GM21423 (cell line): ENCODE measurements around the gene EVI5.
A peak's percentile ranks its signal among the peaks of the same experiment; 100 is the strongest.
"Not testable (repeated sequence)": the region's sequence is repeated elsewhere in the genome, so short reads cannot be mapped to it uniquely, and the experiment has no call there.

Experiments used
- ATAC-seq: cut with Tn5 transposase; IDR thresholded peaks from one replicate; pipeline ENCODE4 v1.9.1; 2021; ENCODE audit warnings: mild to moderate bottlenecking, moderate library complexity; ENCODE audit not compliant: unreplicated experiment

The EVI5 gene

DNA sequence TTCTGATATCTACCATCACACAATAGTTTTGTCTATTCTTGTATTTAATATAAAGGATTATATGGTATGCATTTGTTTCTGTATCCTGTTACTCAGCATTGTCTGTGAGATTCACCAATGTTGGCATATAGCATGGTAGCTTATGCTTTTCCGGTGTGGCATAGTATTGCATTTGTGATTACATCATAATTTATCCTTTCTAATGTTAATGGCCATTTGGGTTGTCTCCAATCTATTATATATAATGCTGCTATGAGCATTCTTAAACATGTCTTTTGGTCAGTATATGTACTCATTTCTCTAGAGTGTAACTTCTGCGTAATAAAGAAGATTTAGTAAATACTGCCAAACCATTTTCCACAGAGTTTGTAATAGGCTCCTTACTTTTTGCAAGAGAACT lies 257.2 kb downstream of the EVI5 start:
- ATAC-seq = no peak

- ATAC-seq = not testable (repeated sequence)
These were observed 259.8 kb downstream of the EVI5 start for GRCh38 chr1:92524944-92525590.

DNA sequence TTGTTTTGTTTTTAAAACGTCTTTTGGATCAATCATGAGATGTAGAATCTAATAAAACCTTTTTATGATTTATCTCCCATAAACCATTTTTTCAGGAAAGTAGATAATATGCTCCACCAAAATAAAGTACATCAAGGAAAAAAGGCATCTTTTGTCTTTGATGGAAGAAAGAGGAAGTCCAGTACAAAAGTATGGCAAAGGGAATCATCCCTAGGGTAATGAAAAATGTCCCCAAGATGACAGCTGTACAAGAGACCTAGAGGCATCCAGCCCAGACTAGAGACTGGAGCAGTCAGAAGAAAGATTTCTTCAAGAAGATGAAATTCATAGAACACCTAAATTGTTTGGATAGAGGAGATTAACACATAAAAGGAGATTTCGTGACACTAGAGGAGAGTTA lies 265.9 kb downstream of the EVI5 start:
- no peak for ATAC-seq

DNA sequence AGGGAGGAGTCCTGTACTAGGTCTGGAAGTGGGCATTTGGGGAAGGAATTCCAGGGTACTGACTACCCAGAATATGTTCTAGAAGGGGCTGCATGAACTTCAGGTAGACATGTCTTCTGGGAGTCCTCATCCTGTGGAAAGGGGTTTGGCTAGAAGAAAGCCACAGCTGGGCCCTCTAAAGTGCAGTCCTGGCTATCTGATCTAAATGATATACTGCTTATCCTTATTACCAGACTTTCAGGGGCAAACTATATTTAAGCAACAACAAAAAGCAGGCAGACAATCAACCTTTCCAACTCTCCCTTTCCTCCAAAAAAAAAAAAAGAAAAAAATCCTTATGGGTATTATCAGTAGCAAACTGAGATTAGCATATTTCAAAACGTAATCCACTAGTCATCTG lies 268.3 kb downstream of the EVI5 start:
- no peak for ATAC-seq

DNA sequence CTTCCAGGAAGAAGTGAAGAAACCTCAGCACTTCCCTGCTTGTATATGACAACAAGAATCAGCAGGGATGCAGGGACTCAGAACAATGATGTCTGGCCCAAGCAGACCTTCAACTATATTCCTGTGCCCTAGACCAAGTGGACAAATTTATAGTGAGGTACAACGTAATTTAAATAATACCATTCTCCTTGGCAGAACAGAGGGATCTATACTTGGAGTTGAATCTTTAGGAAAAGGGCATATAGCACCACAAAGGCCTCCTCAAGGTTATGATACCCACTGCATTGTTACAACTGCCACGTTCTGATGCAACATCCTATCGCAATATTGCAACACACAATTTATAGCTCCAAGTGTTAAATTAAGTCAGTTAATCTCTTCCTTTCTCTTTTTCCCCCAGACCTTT lies 269.1 kb downstream of the EVI5 start:
- ATAC-seq = no peak

DNA sequence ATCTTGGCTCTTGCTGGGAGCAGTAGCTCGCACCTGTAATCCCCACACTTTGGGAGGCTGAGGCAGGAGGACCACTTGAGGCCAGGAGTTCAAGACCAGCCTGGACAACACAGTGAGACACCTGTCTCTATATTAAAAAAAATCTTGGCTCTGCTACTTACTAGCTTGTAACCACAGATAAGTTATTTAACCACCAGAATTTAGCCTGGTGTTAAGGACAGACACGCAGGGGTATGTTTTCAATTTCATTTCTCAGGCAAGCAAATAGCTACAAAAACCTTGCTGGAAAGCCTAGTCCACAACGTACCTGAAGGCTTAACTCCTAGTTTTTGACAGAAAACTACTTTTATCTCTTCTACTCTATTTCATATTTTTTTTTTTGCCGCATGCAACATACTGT lies 273.4 kb downstream of the EVI5 start:
- peak; percentile 88 for ATAC-seq

DNA sequence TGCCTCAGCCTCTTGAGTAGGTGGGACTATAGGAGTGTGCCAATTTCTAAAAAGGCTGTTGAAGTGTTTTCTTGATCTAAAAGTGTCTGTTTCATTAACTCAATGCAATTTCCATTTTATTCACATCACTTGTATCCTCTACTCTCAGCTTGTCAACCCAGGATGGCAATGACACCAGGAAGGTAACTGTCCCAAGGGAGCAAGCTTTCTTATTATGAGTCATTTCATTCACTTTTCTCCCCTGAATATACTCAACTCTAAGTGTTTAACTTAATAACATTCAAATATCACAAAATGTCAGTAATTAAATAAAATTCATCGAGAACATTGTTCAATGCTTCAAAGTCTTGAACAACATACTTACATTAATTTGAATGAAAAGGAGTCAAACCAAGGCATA lies 275.3 kb downstream of the EVI5 start:
- peak; percentile 39 for ATAC-seq

DNA sequence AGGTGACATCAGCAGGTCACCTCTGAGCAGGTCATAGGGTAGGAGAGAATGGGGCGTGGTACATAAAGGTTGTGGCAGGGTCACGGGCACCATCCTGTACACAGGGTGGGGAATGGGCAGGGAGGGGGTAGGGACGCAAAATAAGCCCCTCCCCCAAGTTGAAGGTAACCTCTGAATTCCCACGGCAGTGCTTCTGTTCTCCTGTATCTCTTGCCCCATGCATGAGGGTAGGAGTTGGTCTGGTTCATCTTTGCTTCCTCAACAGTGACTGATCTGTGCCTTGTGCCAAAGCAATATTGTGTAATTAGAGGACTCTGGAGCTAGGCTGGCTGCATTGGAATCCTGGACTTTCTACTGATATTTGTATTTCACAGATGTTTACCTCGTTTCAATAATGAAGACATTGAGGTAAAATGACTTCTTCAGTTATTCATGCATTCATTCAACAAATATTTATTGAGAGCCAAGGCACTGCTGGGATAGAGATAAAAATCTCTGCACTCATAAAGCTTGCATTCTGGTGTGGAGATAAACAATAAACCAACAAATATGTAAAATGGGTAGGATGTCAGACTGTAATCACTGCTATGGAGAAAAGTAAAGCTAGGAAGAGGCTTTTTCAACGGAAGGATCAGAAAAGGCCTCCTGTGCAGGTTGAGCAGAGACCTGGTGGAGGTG lies 279.8 kb downstream of the EVI5 start:
- ATAC-seq = no peak

GRCh38 chr1:92504291-92505014 lies 280.5 kb downstream of the EVI5 start:
- peak; percentile 33 for ATAC-seq

DNA sequence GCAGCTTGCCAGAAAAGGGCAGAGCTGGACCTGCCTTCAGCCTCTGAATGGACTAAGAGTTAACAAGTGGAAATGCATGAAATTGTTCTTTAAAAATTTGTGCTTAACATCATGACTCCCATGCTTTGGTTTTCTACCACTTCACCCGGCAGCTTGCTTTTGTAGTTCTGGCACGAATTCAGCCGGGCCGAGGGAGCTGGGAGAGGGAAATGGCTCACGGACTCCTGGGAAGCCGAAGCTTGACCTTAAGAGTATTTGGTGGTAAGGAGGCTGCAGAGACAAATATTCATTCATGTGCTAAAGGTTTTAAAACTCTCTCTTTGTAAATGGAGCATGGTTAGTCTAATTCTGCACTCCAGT lies 281.0 kb downstream of the EVI5 start:
- no peak for ATAC-seq

DNA sequence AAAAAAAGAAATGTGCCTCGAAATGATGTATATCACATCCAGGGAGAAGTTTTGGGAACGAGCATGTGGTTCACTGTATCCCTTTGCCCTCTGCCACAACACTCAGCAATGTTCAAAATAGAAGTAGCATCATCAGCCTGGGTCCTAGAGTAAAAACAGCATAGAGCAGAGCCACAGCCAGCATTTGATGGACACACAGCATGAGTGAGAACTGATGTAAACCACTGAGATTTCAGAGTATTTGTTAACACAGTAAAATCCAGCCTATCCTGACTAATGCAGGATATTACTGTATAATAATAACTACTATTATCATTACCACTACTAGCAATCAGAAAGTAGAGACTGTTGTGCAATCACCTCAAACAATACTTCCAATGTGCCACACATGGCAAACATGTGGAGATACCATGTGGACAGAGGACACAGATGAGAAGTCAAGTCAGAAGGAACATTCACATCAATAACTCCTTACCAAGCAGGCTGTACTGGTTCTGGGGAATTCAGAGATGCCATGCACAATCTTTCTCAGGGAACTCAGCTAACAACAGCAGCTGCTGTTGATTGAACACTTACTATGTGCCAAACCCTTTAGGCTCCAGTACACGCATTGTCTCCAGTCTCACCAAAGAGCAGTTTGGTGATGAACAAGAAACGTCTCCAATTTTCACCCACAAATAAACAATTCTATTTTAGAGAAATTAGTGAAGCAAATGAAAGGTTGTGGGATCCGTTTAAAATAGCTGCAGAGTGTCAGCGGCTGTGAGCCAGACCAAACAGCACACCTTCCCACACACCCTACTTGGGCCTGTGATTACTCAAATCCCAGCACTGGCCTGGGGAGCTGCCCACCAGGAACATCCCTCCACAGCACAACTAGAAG lies 281.6 kb downstream of the EVI5 start:
- no peak for ATAC-seq

DNA sequence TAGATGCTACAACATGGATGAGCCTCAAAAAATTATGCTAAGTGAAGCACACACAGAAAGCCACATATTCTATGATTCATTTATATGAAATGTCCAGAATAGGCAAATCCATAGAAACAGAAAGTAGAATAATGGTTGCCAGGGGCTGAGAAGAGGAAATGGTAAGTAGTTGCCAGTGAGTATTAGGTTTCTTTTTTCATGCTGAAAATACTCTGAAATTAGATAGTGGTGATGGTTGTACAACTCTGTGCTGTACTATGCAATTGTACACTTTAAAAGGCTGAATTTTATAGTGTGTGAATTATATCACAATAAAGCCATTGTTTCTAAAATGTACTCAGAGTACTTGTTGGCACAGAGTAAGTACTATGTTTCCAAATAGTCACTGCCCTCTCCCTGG lies 282.7 kb downstream of the EVI5 start:
- ATAC-seq = peak; percentile 54

GRCh38 chr1:92500552-92500951 lies 284.4 kb downstream of the EVI5 start:
- no peak for ATAC-seq

- ATAC-seq = peak; percentile 51
These were observed 289.4 kb downstream of the EVI5 start for GRCh38 chr1:92495392-92496063.

- ATAC-seq = no peak
These were observed 290.3 kb downstream of the EVI5 start for GRCh38 chr1:92494485-92495141.

GRCh38 chr1:92493139-92493538 lies 291.8 kb downstream of the EVI5 start:
- ATAC-seq = no peak

DNA sequence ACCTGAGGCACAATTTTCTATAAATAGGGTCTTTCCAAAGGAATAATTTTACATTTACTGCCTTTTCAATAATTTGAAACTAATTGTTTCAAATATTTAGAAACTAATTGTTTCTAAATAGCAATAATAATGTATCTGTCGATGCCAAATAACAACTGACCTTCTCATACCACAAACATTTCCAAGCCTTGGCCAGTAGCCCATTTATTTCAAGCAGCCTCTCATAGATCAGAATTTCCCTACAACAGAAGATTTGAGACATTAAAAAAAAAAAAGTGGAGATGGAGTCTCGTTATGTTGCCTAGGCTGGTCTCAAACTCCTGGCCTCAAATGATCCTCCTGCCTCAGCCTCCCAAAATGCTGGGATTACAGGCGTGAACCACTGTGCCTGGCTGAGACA lies 296.1 kb downstream of the EVI5 start:
- no peak for ATAC-seq

GRCh38 chr1:92488416-92488815 lies 296.5 kb downstream of the EVI5 start:
- no peak for ATAC-seq

DNA sequence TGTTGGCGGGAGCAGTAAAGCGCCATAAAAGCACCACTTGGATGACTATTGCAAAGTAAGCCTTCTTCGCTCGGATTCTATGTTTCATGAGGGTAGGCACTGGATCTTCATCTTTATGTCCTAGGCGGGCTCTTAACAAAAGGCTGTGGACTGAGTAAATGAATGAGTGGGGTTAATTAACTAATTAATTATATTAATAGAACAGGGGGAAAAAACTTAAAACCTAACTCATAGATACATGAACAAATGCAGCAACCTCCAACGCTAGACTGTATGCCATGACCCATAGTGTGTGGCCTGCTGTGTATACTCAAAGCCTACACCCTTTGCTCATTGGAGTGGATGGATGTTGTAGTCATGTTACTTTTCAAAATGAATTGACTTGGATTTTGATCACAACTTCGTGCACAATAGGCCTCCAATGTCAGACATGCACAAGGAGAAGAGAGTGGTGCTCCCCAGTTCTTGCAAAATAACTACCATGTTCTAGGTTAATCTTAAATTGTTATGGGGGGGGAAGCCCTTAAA lies 297.8 kb downstream of the EVI5 start:
- ATAC-seq = no peak
